ENCODE measurements around the gene CD58. TPM values are rescaled to one million over a fixed set of nuclear protein-coding genes. Genes with fewer than 3 reads are reported as not detected.
A peak's percentile ranks its signal among the peaks of the same experiment; 100 is the strongest.

The CD58 gene
- polyA plus RNA-seq, 1 experiment: 7.3 TPM

DNA sequence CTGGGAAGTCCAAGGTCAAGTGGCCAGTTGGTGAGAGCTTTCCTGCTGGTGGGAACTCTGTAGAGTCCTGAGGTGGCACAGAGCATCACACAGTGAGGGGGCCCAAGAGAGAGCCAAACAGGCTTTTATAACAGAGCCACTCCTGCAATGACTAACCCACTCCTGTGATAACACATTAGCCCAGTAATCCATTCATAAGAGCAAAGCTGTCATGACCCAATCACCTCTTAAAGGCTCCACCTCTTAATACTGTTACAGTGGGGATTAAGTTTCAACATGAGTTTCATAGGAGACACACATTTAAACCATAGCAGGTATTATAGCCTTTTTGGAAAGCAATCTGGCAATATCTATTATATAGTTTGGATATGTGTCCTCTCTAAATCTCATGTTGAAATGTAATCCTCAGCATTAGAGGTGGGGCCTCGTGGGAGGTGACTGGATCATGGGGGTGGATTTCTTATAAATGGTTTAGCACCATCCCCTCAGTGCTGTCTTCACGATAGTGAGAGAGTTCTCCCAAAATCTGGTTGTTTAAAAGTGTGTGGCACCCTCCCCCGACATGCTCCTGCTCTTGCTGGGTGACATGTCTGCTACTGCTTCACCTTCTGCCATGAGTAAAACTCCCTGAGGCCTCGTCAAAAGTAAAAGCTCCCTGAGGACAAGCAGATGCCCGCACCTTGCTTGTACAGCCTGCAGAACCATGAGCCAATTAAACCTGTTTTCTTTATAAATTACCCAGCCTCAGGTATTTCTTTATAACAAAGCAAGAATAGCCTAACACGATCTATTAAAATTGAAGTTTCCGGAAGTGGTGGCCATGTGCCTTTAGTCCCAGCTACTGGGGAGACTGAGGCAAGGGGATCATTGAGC lies 64.5 kb downstream of the CD58 start:
- Histone ChIP-seq H3K27me3 (ENCODE audit: control insufficient read depth, insufficient read depth, low read length) (no peaks in the 10 kb centered on the region), H3K4me3 (ENCODE audit: low read depth, low read length) (no peak overlapping the region), H3K27ac (ENCODE audit: low read depth, low read length) (no peak overlapping the region), H3K9me3 (ENCODE audit: control insufficient read depth, insufficient read depth, low read length) (peaks cover 2% of the 10 kb centered on the region; the same call in 1 of the 2 replicates)
- no peak for DNase-seq (ENCODE audit: low read depth, low spot score)
- TF ChIP-seq, protein P1, sequence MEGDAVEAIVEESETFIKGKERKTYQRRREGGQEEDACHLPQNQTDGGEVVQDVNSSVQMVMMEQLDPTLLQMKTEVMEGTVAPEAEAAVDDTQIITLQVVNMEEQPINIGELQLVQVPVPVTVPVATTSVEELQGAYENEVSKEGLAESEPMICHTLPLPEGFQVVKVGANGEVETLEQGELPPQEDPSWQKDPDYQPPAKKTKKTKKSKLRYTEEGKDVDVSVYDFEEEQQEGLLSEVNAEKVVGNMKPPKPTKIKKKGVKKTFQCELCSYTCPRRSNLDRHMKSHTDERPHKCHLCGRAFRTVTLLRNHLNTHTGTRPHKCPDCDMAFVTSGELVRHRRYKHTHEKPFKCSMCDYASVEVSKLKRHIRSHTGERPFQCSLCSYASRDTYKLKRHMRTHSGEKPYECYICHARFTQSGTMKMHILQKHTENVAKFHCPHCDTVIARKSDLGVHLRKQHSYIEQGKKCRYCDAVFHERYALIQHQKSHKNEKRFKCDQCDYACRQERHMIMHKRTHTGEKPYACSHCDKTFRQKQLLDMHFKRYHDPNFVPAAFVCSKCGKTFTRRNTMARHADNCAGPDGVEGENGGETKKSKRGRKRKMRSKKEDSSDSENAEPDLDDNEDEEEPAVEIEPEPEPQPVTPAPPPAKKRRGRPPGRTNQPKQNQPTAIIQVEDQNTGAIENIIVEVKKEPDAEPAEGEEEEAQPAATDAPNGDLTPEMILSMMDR (IDR thresholded peaks at IDR 0.05; ENCODE audit: low read depth, low read length): no peak
- ChIA-PET CTCF (interaction anchor here (1.5 to 11.7 kb wide), 3 partner anchors 7 to 366 kb away, joined by 8 to 215 read pairs (median 29); no protein-coding TSS in a partner anchor), POLR2A (no interaction called here)

DNA sequence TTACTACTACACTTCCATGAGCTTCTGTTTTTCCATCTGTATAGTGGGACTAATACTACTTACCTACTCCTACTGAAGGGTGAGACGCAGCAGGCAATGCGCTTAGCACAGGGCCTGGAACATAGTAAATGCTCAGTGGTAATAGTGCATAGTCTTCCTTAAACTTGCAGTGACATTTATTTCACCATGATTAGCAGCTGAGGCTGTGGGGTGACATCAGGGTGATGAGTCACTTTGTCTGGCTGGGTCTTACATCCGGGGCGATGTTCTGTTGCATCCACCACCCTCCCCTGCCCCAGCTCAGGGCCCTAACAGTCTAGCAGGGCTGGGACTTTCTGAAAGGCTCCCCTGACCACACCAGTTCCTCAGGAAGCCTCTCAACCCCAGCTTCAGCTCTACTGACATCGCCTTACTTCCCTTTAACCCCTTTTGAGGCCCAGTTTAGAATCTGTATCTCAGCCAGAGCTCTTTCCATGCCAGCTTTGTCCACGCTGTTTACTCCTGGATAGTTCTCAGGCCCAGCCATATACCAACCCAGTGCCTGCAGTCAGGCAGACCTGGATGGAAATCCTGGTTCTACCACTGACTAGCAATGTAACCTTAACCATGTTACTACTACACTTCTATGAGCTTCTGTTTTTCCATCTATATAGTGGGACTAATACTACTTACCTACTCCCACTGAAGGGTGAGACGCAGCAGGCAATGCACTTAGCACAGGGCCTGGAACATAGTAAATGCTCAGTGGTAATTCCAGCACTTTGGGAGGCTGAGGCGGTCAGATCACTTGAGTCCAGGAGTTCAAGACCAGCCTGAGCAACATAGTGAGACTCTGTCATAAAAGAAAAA lies 66.3 kb downstream of the CD58 start:
- TF ChIP-seq, protein P1 (IDR thresholded peaks at IDR 0.05; ENCODE audit: low read depth, low read length): no peak
- Histone ChIP-seq H3K27me3 (ENCODE audit: control insufficient read depth, insufficient read depth, low read length) (no peaks in the 10 kb centered on the region), H3K27ac (ENCODE audit: low read depth, low read length) (peak overlapping the region; percentile 22), H3K4me3 (ENCODE audit: low read depth, low read length) (no peak overlapping the region), H3K9me3 (ENCODE audit: control insufficient read depth, insufficient read depth, low read length) (no peaks in the 10 kb centered on the region)
- POLR2A ChIA-PET: no interaction called here
- CTCF ChIA-PET: interaction anchor here (0.6 to 11.7 kb wide), 5 partner anchors 19 to 364 kb away, joined by 3 to 215 read pairs (median 4); no protein-coding TSS in a partner anchor
- DNase-seq (ENCODE audit: low read depth, low spot score): no peak

DNA sequence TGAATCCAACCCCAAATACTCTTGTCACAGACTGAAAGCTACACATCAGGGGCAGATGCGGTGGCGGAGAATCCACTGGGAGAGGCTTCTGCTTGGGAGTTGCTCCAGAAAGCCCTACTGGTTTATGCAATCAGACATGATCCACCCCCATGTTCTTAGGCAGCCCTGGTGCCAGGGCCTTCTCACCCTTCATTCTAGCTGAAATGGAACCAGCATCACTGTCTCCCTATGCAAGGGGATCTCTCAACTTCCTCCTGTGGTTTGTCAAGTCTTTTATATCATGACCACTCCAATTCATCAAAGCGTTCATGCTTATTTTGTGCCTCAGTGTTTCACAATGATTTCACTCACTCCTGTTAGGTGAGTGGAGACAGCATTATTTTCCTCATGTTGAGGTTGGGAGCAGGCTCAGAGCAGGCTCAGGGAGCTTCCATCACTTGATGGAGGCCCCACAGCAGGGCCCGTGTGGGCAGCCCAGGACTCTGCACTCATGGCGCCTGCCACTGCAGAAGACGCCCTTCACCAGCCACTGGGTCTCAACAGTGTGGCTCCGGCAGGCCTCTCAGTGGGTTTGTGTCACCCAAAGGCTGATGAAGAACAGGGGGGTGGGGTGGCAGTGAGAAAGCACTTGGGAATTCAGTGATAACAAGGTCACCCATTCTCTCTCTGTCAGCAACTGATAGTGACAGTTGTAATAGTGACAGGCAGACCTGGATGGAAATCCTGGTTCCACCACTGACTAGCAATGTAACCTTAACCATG lies 67.1 kb downstream of the CD58 start:
- H3K4me3 ChIP-seq (ENCODE audit: low read depth, low read length): no peak overlapping the region
- TF ChIP-seq, protein P1 (IDR thresholded peaks at IDR 0.05; ENCODE audit: low read depth, low read length): no peak
- no peak overlapping the region for H3K27ac ChIP-seq (ENCODE audit: low read depth, low read length)
- POLR2A ChIA-PET: no interaction called here
- no peak for DNase-seq (ENCODE audit: low read depth, low spot score)
- H3K9me3 ChIP-seq (ENCODE audit: control insufficient read depth, insufficient read depth, low read length): no peaks in the 10 kb centered on the region
- CTCF ChIA-PET: interaction anchor here (0.5 to 11.7 kb wide), 5 partner anchors 18 to 363 kb away, joined by 3 to 215 read pairs (median 4); no protein-coding TSS in a partner anchor
- no peaks in the 10 kb centered on the region for H3K27me3 ChIP-seq (ENCODE audit: control insufficient read depth, insufficient read depth, low read length)

DNA sequence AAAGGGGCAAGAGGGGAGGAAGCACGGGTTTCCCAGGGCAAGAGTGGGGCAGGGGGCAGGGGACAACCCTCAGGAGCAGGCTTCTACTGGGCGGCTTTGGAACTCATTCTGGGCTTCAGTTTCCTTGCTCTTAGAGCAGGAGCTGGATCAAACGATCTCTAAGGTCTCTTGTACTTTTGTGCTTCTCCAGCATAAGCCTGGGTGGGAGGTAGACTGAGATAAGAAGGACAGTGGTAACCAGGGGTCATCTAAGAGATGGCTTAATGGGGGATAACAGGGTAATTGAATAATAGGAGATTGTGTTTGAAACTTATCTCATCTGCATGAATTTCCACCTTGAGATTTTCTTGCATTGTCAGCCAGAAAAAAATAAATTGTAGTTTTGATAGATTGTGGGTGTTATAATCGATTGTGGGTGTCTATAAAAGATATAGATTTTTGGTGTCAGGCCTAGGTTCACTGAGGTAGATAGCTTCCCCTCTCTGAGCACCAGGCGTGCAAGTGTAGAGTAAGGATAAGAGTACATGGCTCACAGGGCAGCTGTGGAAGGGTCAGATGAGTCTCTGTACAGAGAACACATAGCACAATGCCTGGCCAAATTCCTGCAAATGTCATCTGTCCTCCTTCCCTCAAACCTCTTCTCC lies 68.0 kb downstream of the CD58 start:
- Histone ChIP-seq H3K27me3 (ENCODE audit: control insufficient read depth, insufficient read depth, low read length) (no peaks in the 10 kb centered on the region), H3K9me3 (ENCODE audit: control insufficient read depth, insufficient read depth, low read length) (no peaks in the 10 kb centered on the region), H3K4me3 (ENCODE audit: low read depth, low read length) (no peak overlapping the region), H3K27ac (ENCODE audit: low read depth, low read length) (no peak overlapping the region)
- DNase-seq (ENCODE audit: low read depth, low spot score): no peak
- POLR2A ChIA-PET: no interaction called here
- TF ChIP-seq, protein P1 (IDR thresholded peaks at IDR 0.05; ENCODE audit: low read depth, low read length): no peak
- CTCF ChIA-PET: interaction anchor here (1.0 to 11.7 kb wide), 3 partner anchors 18 to 362 kb away, joined by 3 to 215 read pairs (median 184); no protein-coding TSS in a partner anchor
